Hematopoietic multipotent progenitor cell treated with erythropoietin and hydrocortisone succinate and interleukin-3 and kit ligand, for 15 days (in vitro differentiated cells): ENCODE results near the gene MIB1.
A peak's percentile ranks its signal among the peaks of the same experiment; 100 is the strongest.

ENCODE experiments used
- DNase-seq: peaks from one replicate; pipeline ENCODE4 v3.0.0-alpha.2; 2015; ENCODE audit warnings: low spot score

The MIB1 gene

DNA sequence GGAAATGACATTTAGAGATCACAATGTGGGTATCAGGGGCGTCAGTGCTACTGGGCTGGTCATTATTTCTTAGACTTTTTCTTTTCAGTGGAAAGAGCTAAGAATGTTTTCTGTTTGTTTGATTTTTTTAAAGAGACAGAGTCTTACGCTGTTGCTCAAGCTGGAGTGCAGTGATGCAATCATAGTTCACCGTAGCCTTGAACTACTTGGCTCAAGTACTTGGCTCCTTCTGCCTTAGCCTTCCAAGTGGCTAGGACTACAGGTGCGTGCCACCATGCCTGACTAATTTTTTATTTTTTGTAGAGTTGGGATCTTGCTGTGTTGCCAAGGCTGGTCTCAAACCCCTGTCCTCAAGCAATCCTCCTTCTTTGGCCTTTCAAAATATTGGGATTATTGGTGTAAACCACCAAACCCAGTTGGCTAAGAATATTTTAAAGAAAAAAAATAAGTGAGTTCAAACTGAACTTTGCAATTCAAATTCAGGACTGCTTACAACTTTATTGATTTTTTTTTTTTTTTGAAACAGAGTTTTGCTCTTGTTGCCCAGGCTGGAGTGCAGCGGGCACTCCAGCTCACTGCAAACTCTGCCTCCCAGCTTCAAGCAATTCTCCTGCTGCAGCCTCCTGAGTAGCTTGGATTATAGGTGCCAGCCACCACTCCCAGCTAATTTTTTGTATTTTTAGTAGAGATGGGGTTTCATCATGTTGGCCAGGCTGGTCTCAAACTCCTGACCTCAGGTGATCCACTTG, 154.2 kb downstream of the MIB1 start:
- no peak for DNase-seq

DNA sequence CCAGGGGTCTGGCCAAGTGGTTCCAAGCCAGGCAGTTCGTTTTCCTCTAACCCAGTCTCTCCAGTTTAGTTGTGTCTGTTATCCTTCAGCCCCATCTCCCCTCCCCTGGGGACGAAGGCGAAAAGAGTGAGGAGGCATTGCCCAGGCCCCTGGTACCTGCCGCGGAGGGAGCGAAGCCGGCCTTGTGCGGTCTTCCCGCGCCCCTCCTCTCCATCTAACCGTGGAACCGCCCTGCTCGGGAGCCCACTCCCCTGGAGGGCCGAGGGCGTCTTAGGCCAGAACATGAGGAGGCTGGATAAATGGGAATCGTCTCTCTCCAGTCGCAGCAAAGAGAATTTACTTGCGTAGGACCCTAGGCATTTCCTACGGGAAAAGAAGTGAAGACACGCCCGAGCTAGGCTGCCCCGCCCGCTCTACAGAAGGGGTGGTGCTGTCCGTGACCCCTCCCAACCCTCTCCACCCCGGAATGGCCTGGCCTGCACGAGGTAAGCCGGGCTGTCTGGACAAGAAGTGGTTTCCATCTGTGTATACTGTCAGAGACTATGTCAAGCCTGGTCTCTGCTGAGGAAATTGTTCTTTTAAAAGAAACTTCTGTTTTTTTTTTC, 156.2 kb downstream of the MIB1 start:
- no peak for DNase-seq

DNA sequence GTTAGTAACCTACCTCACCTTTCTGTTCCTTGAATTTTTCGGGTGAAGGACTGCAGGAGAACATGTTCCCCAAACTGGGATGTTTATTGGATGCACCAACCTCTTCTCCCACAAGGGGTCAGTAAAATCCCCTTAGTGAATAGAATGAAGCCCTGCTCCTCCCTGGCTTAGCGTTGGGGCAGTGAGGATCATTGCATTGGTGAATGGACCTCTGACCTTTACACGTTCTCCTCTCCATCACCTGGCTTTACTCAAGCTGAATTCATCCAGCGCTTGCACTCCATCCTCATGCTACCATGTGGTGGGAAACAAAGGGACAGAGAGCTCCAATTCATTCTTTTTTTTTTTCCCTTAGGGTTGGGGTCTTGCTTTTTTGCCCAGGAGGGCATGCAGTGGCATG, 157.2 kb downstream of the MIB1 start:
- peak; percentile 13 for DNase-seq

DNA sequence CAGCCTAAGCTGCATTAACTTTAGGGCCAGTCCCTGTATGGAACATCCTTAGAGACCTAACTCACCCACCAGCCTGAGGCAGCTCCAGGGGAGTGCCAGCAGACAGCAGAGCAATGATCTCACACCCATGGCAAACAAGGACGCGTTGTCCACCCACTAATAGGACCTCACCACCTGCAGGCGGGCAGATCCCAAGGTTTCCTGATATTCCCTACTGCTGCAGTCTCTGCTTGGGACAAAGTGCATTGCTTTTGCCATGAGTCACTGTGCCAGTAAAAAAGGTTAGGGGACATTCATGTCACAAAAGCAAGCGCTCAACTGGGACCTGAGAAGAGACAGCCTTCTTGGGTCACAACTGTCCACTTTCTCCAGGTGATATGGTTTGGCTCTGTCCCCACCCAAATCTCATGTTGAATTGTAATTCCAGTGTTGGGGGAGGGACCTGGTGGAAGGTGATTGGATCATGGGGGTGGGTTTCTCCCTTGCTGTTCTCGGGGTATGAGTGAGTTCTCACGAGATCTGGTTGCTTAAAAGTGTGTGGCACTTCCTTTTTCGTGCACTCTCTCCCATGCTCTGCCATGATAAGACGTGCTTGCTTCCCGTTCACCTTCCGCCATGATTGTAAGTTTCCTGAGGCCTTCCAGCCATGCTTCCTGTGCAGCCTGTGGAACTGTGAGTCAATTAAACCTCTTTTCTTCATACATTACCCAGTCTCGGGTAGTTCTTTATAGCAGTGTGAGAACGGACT, 160.2 kb downstream of the MIB1 start:
- DNase-seq = no peak

DNA sequence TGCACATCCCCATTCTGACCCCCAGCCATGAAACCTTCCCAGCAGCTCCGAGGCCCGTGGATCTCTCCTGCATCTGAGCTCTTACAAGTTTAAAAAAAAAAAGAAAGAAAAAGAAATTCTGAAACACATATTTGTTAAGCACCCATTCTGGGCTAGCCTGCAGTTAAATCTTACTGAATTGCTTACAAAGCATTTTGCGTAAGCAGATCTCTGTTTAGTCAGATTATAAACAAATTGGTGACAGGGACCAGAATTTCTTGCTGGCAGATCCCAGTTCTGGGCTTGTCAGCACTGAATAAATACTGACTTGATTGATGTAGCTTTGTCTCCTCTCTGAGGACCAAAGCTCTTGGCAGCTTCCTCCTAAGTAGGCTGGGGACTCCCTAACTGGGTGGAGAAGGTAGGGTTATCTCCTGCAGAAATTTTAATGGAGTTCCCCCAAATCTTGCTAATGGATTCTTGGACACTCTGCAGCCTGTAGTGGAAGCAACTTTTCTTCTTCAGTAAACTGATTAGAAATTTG, 160.9 kb downstream of the MIB1 start:
- no peak for DNase-seq

DNA sequence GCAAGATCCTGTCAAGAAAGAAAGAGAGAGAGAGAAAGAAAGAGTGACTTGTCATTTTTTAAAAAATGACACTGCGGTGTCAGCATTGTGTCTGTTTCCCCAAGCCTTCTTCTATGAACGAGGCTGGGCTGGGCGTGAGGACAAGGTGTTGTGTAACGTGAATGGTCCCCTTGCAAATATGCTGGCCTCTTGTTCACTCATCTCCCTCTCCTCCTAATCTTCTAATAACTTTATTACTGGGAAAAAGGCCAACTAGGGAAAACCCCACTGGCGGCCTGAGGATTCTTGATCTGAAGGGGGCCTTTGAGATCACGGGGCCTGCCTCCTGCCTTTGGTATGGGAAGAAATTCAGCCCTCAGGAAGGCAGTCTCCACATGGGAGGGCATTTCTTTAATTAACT, 163.1 kb downstream of the MIB1 start:
- DNase-seq = no peak

DNA sequence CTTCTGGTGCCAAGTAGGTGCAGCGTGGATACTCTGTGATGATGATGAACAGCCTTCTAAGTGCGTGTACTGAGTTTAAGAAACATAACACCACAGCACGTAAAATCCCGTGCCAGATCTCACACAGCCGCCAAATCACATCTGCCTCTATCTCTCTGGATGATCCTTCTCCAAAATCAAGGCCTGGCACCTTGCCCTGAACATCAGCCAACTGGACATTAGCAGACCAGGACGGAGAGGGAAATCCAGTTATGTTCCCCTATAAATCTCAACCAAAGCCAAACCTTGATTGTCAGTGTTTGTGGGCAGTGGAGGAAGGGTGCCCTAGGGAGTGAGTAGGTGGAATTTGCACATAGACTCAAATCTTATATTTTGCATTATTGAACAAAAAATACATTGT, 164.3 kb downstream of the MIB1 start:
- no peak for DNase-seq

DNA sequence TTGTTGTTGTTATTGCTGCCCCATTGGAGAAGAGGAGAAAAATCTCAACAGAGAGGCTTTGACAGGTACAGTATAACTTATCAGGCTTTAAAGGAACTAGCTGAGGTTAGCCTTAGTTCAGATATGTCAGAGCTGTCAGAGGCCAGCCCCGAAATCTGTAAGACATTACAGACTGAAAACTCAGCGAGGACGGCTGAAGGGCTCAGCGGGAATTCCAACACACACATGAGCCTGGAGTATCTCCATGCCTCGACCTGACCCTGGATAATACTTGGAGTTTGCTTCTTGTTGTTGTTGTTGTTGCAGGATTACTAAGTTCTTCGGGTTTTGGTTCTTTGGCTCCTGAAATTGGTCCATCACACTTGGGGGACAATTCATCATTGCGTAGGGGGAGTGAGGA, 166.9 kb downstream of the MIB1 start:
- no peak for DNase-seq

DNA sequence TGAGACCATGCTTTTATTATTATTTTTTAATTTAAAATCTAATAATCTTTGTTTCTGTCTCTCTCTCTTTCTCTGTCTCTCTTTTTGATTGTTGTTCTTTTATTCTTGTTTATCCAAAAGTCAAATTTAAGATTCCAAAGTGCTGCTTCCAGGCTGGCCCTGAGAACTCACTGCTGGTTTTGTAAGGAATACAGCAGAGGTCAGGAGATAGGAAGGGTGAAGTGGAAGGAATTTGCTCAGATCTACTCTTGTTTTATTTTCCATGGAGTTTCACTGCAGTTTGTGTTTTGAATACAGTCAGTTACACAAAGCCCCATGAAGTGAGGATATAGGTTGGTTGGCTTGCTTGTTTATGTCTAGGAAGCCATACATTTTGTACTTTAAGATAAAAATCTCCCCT, 168.1 kb downstream of the MIB1 start:
- DNase-seq = no peak

DNA sequence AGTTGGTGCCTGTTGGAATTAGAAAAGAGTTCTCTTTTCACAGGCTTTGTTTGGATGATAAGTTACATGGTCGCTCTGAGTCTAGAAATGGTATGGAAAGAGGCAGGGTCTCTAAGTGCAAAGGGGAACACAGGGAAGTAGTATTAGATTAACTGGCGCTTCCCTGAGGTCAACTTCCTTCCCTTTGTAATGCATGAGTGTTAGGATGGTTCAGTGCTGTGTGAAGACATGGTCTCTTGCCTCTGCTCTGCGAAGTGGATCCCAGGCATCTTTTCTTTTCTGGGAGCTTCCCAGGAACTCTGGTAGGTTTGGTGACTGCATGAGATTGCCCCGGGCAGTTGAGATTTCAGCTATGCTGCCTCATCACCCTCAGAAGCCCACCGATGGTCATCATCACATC, 170.3 kb downstream of the MIB1 start:
- no peak for DNase-seq

DNA sequence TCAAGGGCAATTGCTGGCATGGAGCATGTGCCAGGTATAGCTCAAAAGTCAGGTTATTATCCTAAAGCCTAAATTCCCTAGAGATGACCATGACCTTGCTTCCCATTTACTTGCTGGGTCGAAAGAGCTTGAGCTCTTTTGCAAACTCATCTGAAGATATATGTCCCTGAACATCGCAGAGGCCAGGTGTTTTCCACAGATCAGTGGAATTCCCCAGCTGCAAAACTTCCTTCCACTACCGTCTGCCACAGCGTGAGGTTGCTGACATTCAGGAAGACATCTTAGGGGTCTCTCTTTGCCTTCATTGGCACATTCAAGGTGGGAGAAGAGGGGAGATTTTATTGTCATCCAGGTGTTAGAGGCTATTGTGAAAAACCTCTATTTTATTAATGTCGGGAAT, 171.0 kb downstream of the MIB1 start:
- DNase-seq = no peak

DNA sequence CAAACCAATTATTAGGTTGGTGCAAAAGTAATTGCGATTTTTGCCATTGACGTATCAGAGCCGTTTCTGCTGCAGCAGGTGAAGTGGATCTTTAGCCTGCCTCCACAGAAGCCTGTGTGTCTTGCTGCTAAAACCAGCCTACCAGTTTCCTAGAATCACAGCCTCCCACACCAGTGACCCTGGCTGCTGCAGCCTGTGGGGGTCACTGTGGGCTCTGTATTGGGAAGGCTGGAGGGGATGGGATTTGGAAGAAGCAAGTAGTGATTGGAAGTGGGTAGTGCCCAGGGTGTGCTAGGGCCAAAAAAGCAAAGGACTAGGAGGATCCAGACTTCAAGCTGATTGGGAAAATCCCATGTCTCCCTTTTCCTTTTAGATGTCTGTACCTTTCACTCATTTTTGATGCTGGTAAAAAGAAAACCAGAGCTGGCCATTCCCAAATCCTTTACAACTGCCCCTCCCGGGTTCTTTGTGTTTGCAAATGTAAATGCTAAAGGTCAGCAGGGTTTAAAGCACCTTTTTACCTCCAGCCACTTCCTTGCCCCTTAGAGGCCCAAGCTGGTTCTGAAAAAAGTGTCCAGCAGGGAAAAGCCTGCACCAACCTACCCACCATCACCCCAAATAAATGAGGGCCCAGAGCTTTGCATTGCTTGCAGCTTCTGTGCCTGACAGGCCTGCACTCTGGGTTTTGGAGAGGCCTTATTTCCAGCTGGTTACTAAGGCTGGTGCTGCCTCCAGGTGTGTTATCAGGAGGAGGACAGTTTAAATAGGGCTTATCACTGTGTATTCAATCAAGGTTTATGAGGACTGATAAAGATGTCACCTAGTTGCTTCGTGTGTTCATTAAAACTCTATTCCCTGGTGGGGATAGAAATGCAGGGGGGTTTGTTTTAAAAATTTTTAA, 172.0 kb downstream of the MIB1 start:
- DNase-seq = no peak

DNA sequence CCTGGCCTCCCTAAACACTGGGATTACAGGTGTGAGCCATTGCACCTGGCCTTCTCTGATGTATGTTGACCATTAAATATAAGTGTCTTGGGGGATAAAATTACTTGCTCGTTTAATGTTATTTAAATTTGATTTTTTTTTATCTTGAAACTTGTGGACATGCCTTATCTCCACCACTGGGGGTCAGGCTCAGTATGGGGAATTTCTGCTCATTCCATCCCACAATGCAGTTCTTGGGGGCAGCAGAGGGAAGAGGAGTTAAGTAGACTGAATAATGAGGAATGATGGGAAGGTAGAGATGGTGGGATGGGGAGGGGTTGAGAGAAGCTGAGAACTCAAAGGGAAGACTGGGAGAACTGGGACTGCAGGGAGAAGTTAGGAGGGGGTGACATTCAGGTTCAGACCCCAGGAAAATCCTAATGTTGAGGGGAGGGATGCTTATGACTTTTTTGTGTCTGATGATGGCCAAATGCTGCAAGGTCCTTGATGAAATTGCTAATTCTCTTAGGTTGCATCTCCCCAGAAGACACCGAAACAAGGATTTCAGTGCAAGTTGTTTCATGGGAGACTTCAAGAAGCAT, 174.2 kb downstream of the MIB1 start:
- DNase-seq = no peak

DNA sequence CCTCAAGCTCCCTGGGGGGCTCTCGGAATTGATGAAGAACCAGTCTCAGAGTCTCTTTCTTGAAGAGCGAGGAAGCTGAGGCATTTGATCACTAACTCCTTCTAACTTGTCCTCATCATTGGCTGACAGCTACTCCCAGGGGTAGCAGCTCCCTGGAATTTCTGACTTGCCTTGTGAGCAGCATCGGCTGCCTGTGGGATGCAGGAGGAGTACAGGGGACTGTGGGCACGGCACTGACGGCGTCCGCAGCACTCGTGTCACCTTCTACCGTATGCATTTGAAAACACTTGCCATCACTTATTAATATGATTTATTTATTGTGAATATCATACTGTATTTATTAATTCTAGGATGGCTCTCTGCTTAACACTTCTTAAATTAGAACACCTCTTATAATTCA, 175.0 kb downstream of the MIB1 start:
- no peak for DNase-seq

DNA sequence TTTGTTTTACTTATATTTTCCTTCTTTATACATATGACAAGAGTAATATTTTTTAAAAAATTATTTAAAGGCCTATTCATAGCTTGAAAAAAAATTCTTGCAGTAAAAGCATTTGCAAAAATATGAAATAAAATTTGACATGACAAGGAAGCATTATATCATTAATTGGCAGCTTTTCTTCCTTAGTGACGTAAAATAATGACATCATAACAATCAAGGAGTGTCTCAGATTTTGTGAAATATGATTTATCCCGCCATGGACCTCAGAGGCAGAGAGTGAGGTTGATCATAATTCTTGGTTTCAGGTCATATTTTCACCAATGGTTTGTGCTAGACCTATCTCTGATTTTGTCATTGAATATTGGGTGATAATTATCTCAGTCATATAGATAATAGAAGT, 176.0 kb downstream of the MIB1 start:
- DNase-seq = no peak

DNA sequence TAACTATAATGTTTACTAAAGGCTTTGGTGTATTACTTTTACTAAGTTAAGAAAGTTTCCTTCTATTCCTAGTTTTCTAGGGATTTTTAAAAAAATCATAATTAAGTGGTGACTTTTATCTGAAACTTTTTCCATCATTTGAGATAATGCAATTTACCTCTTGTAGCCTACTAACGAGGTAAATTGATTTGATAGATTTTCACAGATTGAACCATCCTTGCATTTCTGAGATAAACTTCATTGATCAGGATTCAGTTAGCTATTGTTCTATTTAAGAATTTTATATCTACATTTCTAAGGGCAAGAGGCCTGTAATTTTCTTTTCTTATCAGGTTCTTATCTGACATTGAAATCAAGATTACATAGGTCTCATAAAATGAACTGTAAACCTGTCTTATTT, 178.1 kb downstream of the MIB1 start:
- no peak for DNase-seq
